H1 (cell line): ENCODE measurements around the gene AKT1. TPM values are rescaled to one million over a fixed set of nuclear protein-coding genes. Genes with fewer than 3 reads are reported as not detected.

ENCODE experiments used
- CTCF ChIA-PET: fragments of 300-600 bp; sonication (Branson Sonifier 250); formaldehyde crosslinking; loops from one replicate; lab custom pipeline; 2021; ENCODE audit not compliant: partially characterized antibody; lab: Charles Lee
- POLR2A ChIA-PET: fragments of 300-600 bp; sonication (Branson Sonifier 250); formaldehyde crosslinking; loops from one replicate; lab custom pipeline; 2021; ENCODE audit warnings: inconsistent platforms; ENCODE audit not compliant: partially characterized antibody; lab: Charles Lee
- DNase-seq, 2 experiments: peaks; one replicate each; pipeline versions ENCODE4 v3.0.0 to v3.0.0-alpha.2; 2010 to 2022; ENCODE audit warnings: low spot score in 2 of 2, low read depth in 1 of 2, mixed read lengths in 1 of 2
- FAIRE-seq: peaks from 2 replicates; lab custom pipeline; 2011; peaks lifted over from hg19 to GRCh38; lab: Jason Lieb, UNC
- H2AFZ ChIP-seq: 2 replicates; pipeline ENCODE4 v1.8.1; 2012; ENCODE audit warnings: low read length, inconsistent platforms
- H2AK5ac ChIP-seq: 2 replicates; pipeline ENCODE4 v1.6.1; 2013; ENCODE audit warnings: low read depth, low read length
- H2BK120ac ChIP-seq: replicated peaks from 2 replicates; pipeline ENCODE3; 2013; ENCODE audit warnings: low read depth, low read length, inconsistent platforms
- H2BK12ac ChIP-seq: 2 replicates; pipeline ENCODE4 v1.6.1; 2013; ENCODE audit warnings: low read depth, low read length
- H2BK15ac ChIP-seq: 2 replicates; pipeline ENCODE4 v1.6.1; 2013; ENCODE audit warnings: low read length
- H2BK20ac ChIP-seq: 2 replicates; pipeline ENCODE4 v1.6.1; 2013; ENCODE audit warnings: low read length
- H2BK5ac ChIP-seq: 2 replicates; pipeline ENCODE4 v1.6.1; 2013; ENCODE audit warnings: low read depth, low read length
- H3K14ac ChIP-seq: 2 replicates; pipeline ENCODE4 v1.6.1; 2013; ENCODE audit warnings: inconsistent platforms; ENCODE audit not compliant: insufficient read length
- H3K18ac ChIP-seq: 2 replicates; pipeline ENCODE4 v1.6.1; 2013; ENCODE audit warnings: low read length; ENCODE audit errors: extremely low read depth
- H3K23ac ChIP-seq: 2 replicates; pipeline ENCODE4 v1.6.1; 2013; ENCODE audit warnings: inconsistent platforms; ENCODE audit not compliant: insufficient read length
- H3K23me2 ChIP-seq: 2 replicates; pipeline ENCODE4 v1.6.1; 2013; ENCODE audit warnings: low read depth, low read length
- H3K27ac ChIP-seq: 2 replicates; pipeline ENCODE4 v1.6.1; 2011; ENCODE audit warnings: low read depth, low read length, inconsistent platforms
- H3K27me3 ChIP-seq, 4 experiments: replicated peaks in 1 of 4; 1 replicate in 1 of 4; 2 replicates in 3 of 4; pipeline versions ENCODE4 v1.6.1 to v1.8.1; 2011 to 2013; ENCODE audit warnings: low read length in 3 of 4, mild to moderate bottlenecking in 3 of 4, inconsistent platforms in 2 of 4, mixed read lengths in 2 of 4, moderate library complexity in 1 of 4; ENCODE audit not compliant: control insufficient read depth in 3 of 4, insufficient read depth in 3 of 4; ENCODE audit errors: extremely low read depth in 1 of 4
- H3K36me3 ChIP-seq, 4 experiments: 2 replicates each; pipeline versions ENCODE4 v1.6.1 to v1.8.1; 2011 to 2013; ENCODE audit warnings: mild to moderate bottlenecking in 4 of 4, low read length in 3 of 4, moderate library complexity in 2 of 4, control low read depth in 1 of 4, inconsistent platforms in 1 of 4; ENCODE audit not compliant: insufficient read depth in 4 of 4, control insufficient read depth in 2 of 4
- H3K4ac ChIP-seq: replicated peaks from 2 replicates; pipeline ENCODE3; 2013; ENCODE audit warnings: low read length, low read depth, mixed read lengths, inconsistent platforms; ENCODE audit not compliant: insufficient read length
- H3K4me1 ChIP-seq, 4 experiments: replicated peaks in 1 of 4; 1 replicate in 1 of 4; 2 replicates in 3 of 4; pipeline versions ENCODE4 v1.6.1 to v1.8.1; 2011 to 2013; ENCODE audit warnings: low read length in 3 of 4, inconsistent platforms in 2 of 4, mixed read lengths in 1 of 4; ENCODE audit not compliant: insufficient read depth in 4 of 4, control insufficient read depth in 3 of 4
- H3K4me2 ChIP-seq, 2 experiments: 2 replicates each; pipeline versions ENCODE4 v1.6.1 to v1.8.1; 2011 to 2013; ENCODE audit warnings: low read depth in 2 of 2, low read length in 2 of 2, control low read depth in 1 of 2, inconsistent platforms in 1 of 2, mild to moderate bottlenecking in 1 of 2; ENCODE audit not compliant: insufficient read depth in 1 of 2
- H3K4me3 ChIP-seq, 4 experiments: fragments of 200-600, 300-600 bp in 1 of 4; sonication (generic), shearing (Covaris generic), sonication (Bioruptor Twin) in 1 of 4; 2 replicates each; pipeline versions ENCODE4 v1.5.1 to v1.8.1; 2011 to 2016; ENCODE audit warnings: low read length in 4 of 4, low read depth in 3 of 4, control low read depth in 2 of 4, inconsistent platforms in 2 of 4, mild to moderate bottlenecking in 2 of 4, mixed read lengths in 1 of 4, moderate library complexity in 1 of 4; ENCODE audit not compliant: insufficient read depth in 2 of 4; ENCODE audit errors: extremely low read depth in 1 of 4
- H3K56ac ChIP-seq: replicated peaks from 2 replicates; pipeline ENCODE3; 2013; ENCODE audit warnings: low read depth, mild to moderate bottlenecking, mixed read lengths, low read length, inconsistent platforms; ENCODE audit not compliant: insufficient read length
- H3K79me1 ChIP-seq: 2 replicates; pipeline ENCODE4 v1.6.1; 2013; ENCODE audit warnings: low read depth, low read length, control low read depth
- H3K79me2 ChIP-seq, 2 experiments: 2 replicates each; pipeline versions ENCODE4 v1.6.1 to v1.8.1; 2012 to 2013; ENCODE audit warnings: low read length in 2 of 2, mild to moderate bottlenecking in 2 of 2, inconsistent platforms in 1 of 2; ENCODE audit not compliant: insufficient read depth in 2 of 2, control insufficient read depth in 1 of 2
- H3K9ac ChIP-seq, 4 experiments: replicated peaks in 1 of 4; 1 replicate in 1 of 4; 2 replicates in 3 of 4; pipeline versions ENCODE4 v1.6.1 to v1.8.1; 2011 to 2013; ENCODE audit warnings: low read depth in 3 of 4, low read length in 3 of 4, control low read depth in 2 of 4, mild to moderate bottlenecking in 2 of 4, moderate library complexity in 2 of 4, inconsistent platforms in 1 of 4; ENCODE audit errors: extremely low read depth in 1 of 4
- H3K9me3 ChIP-seq, 2 experiments: 2 replicates each; pipeline versions ENCODE4 v1.6.1 to v1.8.1; 2012 to 2013; ENCODE audit warnings: mild to moderate bottlenecking in 2 of 2, moderate library complexity in 2 of 2, control low read depth in 1 of 2, inconsistent platforms in 1 of 2, low read depth in 1 of 2, low read length in 1 of 2, mixed read lengths in 1 of 2; ENCODE audit not compliant: insufficient read depth in 2 of 2
- H4K20me1 ChIP-seq, 2 experiments: replicated peaks in 1 of 2; 2 replicates each; pipeline versions ENCODE3 to v1.8.1; 2011 to 2013; ENCODE audit warnings: inconsistent platforms in 2 of 2, low read length in 2 of 2, mild to moderate bottlenecking in 1 of 2; ENCODE audit not compliant: insufficient read depth in 2 of 2, control insufficient read depth in 1 of 2
- H4K5ac ChIP-seq: 2 replicates; pipeline ENCODE4 v1.6.1; 2013; ENCODE audit warnings: low read length, low read depth, mixed read lengths, inconsistent platforms; ENCODE audit not compliant: insufficient read length
- H4K8ac ChIP-seq: 2 replicates; pipeline ENCODE4 v1.8.0; 2013; ENCODE audit warnings: mild to moderate bottlenecking, moderate library complexity, low read length, inconsistent platforms; ENCODE audit not compliant: insufficient read depth; ENCODE audit errors: extremely low read depth
- H4K91ac ChIP-seq: replicated peaks from 2 replicates; pipeline ENCODE3; 2013; ENCODE audit warnings: low read length, mixed read lengths, inconsistent platforms; ENCODE audit not compliant: insufficient read length
- CHD2 ChIP-seq: IDR thresholded peaks from 2 replicates; pipeline ENCODE4 v1.6.1; 2012; ENCODE audit warnings: low read length, improper control_type of control experiment
- CREB1 ChIP-seq: IDR thresholded peaks from 2 replicates; pipeline ENCODE4 v1.6.1; 2012; ENCODE audit warnings: inconsistent platforms
- FOSL1 ChIP-seq: IDR thresholded peaks from 2 replicates; pipeline ENCODE4 v1.6.1; 2011; ENCODE audit warnings: mild to moderate bottlenecking, low read depth, low read length, moderate library complexity; ENCODE audit not compliant: insufficient read depth
- KDM4A ChIP-seq: IDR thresholded peaks from one replicate; pipeline ENCODE4 v1.7.1; 2012; ENCODE audit warnings: low read depth, mild to moderate bottlenecking, moderate library complexity, low read length, inconsistent platforms; ENCODE audit not compliant: severe bottlenecking
- SIN3A ChIP-seq, 2 experiments: IDR thresholded peaks in 1 of 2; conservative IDR thresholded peaks in 1 of 2; 2 replicates each; pipeline ENCODE4 v1.6.1; 2011 to 2012; ENCODE audit warnings: low read length in 2 of 2, improper control_type of control experiment in 1 of 2, low read depth in 1 of 2, mild to moderate bottlenecking in 1 of 2
- ZNF274 ChIP-seq: IDR thresholded peaks from 2 replicates; pipeline ENCODE4 v1.7.0; 2012; ENCODE audit warnings: low read length, borderline replicate concordance; ENCODE audit errors: extremely low read depth
- WGBS, 2 experiments: shearing (Covaris generic) in 1 of 2; methylation state at CpG; one replicate each; pipeline versions ENCODE4 v1.1.6 to v1.1.7; 2013 to 2015; ENCODE audit warnings: low lambda C conversion rate in 2 of 2, mixed read lengths in 2 of 2, inconsistent platforms in 1 of 2, low coverage in 1 of 2, missing lambda C conversion rate in 1 of 2; ENCODE audit not compliant: insufficient replicate concordance in 2 of 2, insufficient coverage in 1 of 2, insufficient read length in 1 of 2; ENCODE audit errors: extremely low coverage in 1 of 2, missing lambda C conversion rate in 1 of 2; 5-methylcytosine and 5-hydroxymethylcytosine counted together
- polyA plus RNA-seq, 7 experiments: library from polyadenylated mRNA; depleted of rRNA in 3 of 7; stranded (reverse) in 5 of 7; unstranded in 2 of 7; fragments of >200 nt in 5 of 7; fragments of 200-250 nt in 2 of 7; gene quantifications; 1 replicate in 5 of 7; 2 replicates in 1 of 7; 4 replicates in 1 of 7; pipeline versions ENCODE4 v1.2.1 to v1.2.3, GENCODE V29; 2011 to 2013; ENCODE audit warnings: missing spikeins in 2 of 7, mixed read lengths in 2 of 7
- total RNA-seq: library from RNA; stranded (reverse); fragmentation: NEBNext Ultra II Directional; extraction: Animal tissue kit (Norgen Biotek cat#: 25700); gene quantifications from 2 replicates; pipeline ENCODE4 v1.2.1, GENCODE V29; 2021
- TF ChIP-seq, protein P1 (sequence below), 3 experiments: IDR thresholded peaks; 1 replicate in 2 of 3; 2 replicates in 1 of 3; pipeline versions ENCODE4 v1.5.1 to v1.6.1; 2011; ENCODE audit warnings: low read length in 3 of 3, mild to moderate bottlenecking in 3 of 3, inconsistent platforms in 2 of 3, low read depth in 1 of 3, moderate library complexity in 1 of 3; ENCODE audit not compliant: insufficient read depth in 1 of 3; ENCODE audit errors: control extremely low read depth in 1 of 3

AKT1 gene
- total and polyA plus RNA-seq, 2 of the 8 experiments (the other 6 are each of a cell fraction or from before 2014, with no cell fraction given), result 68.1 to 71.5 TPM

- H2BK120ac ChIP-seq, result no peak overlapping the region
- 3% methylated on average over 28 of the region's 39 CpGs; no CpG with 5 or more reads in 1 of the 2 experiments for WGBS, 2 experiments
- H2AFZ ChIP-seq, result no peak overlapping the region
- FAIRE-seq (peak; percentile 57), DNase-seq (peak; percentile 58 to 89)
- H4K91ac ChIP-seq, result no peak overlapping the region
- H3K23me2 ChIP-seq, result peaks cover 21% of the 10 kb centered on the region; the same call in 1 of the 2 replicates
- no peaks in the 10 kb centered on the region for H3K79me1 ChIP-seq
- no peaks in the 10 kb centered on the region for H3K79me2 ChIP-seq
- peak overlapping the region; percentile 65 to 75 for H3K4me2 ChIP-seq
- H3K4me3 ChIP-seq, result peak overlapping the region; percentile 25 to 57 (median 38)
- H3K14ac ChIP-seq, result no peak overlapping the region
- H2BK15ac ChIP-seq, result peak overlapping the region; percentile 61; the same call in 1 of the 2 replicates
- H3K27me3 ChIP-seq, result peaks cover 0 to 26% (median 19%) of the 10 kb centered on the region in 4 experiments; a peak in 6 of 7 replicates
- H3K9me3 ChIP-seq, result no peaks in the 10 kb centered on the region
- H3K18ac ChIP-seq, result no peak overlapping the region; the same call in none of the 2 replicates
- ChIA-PET CTCF (interaction anchor here (0.6 to 4.1 kb wide), 35 partner anchors 9 to 690 kb away, joined by 3 to 40 read pairs (median 4); partner anchors contain the start of genes CEP170B and SIVA1), POLR2A (interaction anchor here (0.8 to 3.3 kb wide), 8 partner anchors 13 to 75 kb away, joined by 3 to 15 read pairs (median 6); partner anchors contain the start of genes CEP170B and SIVA1)
- no peak overlapping the region; the same call in 1 of the 2 replicates for H2BK20ac ChIP-seq
- no peak overlapping the region for H3K23ac ChIP-seq
- peaks cover 0 to 8% of the 10 kb centered on the region in 2 experiments for H4K20me1 ChIP-seq
- H4K5ac ChIP-seq, result no peak overlapping the region
- H3K4me1 ChIP-seq, result peaks cover 0 to 7% (median 5%) of the 10 kb centered on the region in 4 experiments; a peak in 4 of 7 replicates
- 0 out of 2 replicates have a peak overlapping the region, but pooled peaks have one; percentile 24 for H2BK5ac ChIP-seq
- H2BK12ac ChIP-seq, result peak overlapping the region; percentile 39; the same call in 1 of the 2 replicates
- no peak overlapping the region for H2AK5ac ChIP-seq
- H3K36me3 ChIP-seq, result no peaks in the 10 kb centered on the region
- H4K8ac ChIP-seq, result peak overlapping the region; percentile 71; the same call in 1 of the 2 replicates
- H3K56ac ChIP-seq, result no peak overlapping the region
- no peak overlapping the region for H3K4ac ChIP-seq
- no peak overlapping the region for H3K27ac ChIP-seq
- no peak overlapping the region for H3K9ac ChIP-seq
- no peak for TF ChIP-seq ZNF274
- 0 out of 4 replicates have a peak, but pooled peaks of 1 of the 2 experiments have one; percentile 55 for TF ChIP-seq SIN3A (conservative IDR thresholded peaks at IDR 0.05 in 1 of 2, IDR thresholded peaks at IDR 0.05 in 1 of 2; ENCODE audit: low read depth in 1 of 2, low read length in 2 of 2)
- TF ChIP-seq, protein P1, sequence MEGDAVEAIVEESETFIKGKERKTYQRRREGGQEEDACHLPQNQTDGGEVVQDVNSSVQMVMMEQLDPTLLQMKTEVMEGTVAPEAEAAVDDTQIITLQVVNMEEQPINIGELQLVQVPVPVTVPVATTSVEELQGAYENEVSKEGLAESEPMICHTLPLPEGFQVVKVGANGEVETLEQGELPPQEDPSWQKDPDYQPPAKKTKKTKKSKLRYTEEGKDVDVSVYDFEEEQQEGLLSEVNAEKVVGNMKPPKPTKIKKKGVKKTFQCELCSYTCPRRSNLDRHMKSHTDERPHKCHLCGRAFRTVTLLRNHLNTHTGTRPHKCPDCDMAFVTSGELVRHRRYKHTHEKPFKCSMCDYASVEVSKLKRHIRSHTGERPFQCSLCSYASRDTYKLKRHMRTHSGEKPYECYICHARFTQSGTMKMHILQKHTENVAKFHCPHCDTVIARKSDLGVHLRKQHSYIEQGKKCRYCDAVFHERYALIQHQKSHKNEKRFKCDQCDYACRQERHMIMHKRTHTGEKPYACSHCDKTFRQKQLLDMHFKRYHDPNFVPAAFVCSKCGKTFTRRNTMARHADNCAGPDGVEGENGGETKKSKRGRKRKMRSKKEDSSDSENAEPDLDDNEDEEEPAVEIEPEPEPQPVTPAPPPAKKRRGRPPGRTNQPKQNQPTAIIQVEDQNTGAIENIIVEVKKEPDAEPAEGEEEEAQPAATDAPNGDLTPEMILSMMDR (IDR thresholded peaks at IDR 0.05; ENCODE audit: control extremely low read depth in 1 of 3, insufficient read depth in 1 of 3, low read depth in 1 of 3, low read length in 3 of 3), result peak; percentile 77 to 91 (median 81)
- TF ChIP-seq FOSL1, result no peak
- 0 out of 2 replicates have a peak, but pooled peaks have one; percentile 22 for TF ChIP-seq CREB1
- no peak for TF ChIP-seq KDM4A
- TF ChIP-seq CHD2, result 0 out of 2 replicates have a peak, but pooled peaks have one; percentile 34
These were observed 31.9 kb upstream of the AKT1 start for GRCh38 chr14:104827177-104828055.
